GM19438 (cell line): ENCODE measurements around the gene EPB41L1.
"Not testable (repeated sequence)": the region's sequence is repeated elsewhere in the genome, so short reads cannot be mapped to it uniquely, and the experiment has no call there.

Source experiments
- ATAC-seq: cut with Tn5 transposase; IDR thresholded peaks from one replicate; pipeline ENCODE4 v1.9.1; 2021; ENCODE audit warnings: low read depth; ENCODE audit not compliant: unreplicated experiment

The EPB41L1 gene

DNA sequence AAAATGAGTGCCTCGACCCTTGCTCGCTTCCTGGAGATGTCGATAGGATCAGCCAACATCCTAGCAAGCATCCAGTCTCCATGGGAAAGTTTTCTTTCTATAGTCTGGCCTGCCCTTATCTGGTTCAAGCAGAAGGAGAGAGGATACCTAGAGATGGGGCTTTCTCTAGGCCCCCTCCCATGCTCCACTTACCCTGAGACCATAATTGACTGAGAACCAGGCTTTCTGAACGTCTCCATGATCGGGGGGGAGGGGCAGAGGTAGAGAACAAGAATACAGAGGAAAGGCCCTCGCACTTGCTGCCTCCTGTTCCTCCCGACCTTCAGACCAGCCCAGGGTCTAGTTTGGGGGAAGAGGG is 31.6 kb upstream of the EPB41L1 start:
- ATAC-seq, result no peak

DNA sequence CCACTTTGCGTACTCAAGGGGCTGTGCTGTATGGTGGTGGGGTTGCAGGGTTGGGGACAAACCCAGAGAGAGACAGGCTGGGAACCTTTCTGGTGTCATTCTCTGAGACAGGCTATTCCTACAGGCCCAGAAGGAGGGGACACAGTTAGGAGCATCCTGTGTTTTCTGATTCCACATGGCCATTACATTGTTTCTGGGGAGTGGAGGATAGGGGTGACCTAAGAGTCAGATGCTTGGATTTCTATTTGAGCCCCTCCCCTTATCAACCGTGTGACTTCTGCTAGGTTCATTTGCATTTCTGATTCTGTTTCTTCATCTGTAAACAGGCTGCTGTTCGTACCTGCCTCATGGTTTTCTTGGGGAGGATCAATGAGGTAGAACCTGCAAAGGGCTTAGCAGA is 29.4 kb upstream of the EPB41L1 start:
- no peak for ATAC-seq

DNA sequence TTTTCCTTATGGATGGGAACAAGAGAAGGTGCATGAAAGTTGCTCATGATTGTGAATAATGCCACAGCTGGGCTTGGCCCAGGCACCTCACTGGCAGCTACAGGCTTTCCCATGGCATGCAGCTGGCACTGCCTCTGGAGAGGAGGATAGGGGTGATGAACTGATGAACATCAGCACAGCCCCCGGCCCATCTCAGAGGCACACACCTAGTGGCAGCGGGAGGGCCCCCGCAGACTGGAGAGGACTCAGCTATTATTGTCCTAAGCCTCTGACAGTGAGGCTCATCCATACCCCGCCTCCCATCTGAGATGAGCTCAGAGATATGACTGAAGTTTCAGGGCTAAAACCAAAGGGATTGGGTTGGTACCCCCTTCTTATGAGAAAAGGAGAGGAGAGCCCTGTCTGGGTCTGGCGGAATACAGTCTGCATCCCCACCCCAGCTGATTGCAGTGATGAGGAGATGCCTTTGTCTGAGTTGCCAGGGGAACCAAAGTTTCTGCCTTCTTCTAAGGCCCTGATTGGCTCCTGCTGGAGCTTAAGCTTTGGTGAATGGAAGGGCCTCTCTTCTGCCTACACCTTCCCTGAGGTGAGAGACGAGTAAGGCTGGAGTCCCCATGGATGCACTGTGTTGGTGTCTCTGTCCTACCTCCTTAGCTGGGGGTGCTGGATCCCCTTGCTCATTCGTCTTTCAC is 27.6 kb upstream of the EPB41L1 start:
- no peak for ATAC-seq

DNA sequence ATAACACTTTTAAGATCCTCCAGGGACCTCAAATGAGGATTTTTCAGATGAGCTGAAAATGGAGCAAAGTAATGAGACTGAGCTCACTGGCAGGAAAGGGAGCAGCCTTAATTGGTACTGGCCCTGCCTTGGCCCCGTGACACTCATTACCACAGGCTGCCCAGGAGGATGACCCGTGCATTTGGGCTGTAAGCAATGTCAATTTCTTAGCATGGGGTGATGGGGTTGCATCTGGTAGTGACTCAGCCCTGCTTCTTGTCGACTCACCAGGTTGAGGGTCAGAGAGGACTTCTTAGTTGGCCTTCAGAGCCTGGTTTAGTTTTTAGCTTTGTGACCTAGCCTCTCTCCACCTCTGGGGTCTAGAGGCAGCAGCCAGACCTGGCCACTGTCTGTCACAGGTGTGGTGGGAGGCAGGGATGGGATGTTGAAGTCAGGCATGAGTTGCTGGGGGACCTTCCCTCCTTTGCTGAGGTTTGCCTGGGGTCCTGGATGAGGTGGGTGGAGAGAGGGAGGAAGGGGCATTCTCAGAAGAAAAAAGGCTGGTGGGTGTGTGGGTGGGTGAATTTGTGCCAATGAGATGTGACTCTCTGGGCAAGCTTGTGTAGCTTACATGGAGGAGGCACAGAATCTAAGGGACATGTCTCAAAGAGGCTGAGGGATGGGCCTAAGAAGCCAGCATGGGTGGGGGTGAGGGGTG is 25.9 kb upstream of the EPB41L1 start:
- ATAC-seq, result no peak

DNA sequence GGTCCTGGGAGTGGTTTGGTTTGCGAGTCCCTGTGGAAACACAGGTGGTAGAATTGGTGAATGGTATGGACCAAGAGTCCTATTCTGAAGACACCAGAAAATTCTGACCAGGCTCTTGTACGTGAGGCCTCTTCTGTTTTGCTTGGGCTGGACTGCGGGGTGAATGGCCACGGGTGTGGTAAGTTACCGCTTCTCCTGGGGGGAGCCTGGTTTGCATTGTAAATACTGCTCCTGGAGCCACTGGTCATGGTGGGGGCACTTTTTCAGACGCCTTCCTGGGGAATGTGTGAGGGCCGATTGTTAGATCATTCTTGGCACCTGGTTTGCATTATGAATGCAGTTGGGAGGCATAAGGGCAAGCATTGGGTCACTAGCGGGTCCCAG is 25.4 kb upstream of the EPB41L1 start:
- ATAC-seq, result no peak

DNA sequence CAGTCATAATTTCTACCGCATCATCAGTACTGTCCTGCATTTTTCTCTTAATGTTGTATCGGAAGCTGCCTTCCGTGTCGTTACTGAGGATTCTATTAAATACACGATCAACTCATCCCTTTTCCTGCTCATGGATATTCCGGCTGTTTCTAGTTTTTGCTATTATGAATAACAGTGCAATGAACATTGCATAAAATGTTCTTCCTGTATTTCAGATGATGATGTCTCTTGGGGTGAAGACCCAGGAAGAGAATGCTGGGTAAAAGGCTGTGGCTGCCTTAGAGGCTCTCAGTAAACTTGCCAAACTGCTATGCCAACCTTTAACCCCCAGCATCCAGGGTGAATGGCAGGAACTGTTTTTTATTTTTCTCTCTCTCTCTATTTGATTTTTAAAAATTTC is 24.1 kb upstream of the EPB41L1 start:
- ATAC-seq, result no peak

DNA sequence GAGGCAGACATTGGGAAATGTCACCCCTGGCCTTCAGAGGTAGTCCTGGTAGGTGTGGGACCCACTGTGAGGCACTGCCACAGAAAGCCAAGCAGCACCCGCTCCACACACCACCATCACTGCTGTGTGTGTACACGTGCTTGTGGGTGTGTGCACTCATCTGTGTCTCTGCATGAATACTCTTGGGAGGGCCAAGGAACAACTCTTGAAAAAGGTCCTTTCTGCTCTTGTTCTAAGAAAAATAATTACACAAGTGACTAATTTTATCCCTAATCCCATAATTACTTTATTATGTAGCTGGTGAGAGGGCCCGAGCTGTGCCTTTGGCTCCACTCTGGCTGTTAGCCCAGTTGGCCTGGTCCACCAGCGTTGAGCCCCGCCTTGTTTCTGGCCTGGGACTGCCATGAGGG is 21.7 kb upstream of the EPB41L1 start:
- no peak for ATAC-seq

DNA sequence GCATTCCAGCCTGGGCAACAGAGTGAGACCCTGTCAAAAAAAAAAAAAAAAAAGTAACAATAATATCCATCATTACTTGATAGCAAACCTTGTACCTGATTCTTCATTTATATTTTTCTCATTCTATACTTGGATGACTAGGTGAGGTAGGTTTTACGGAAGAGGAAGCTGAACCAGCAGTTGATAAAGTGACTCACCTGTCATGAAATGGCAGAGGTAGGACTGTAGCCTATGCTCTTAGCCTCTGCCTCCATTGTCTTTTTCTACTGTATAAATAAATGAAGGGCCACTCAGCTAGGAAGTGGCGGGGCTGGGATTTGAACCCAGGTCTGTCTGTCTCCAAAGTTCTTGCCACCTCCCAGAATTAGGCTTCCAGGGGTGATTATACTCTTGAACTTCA is 20.7 kb upstream of the EPB41L1 start:
- ATAC-seq, result no peak

DNA sequence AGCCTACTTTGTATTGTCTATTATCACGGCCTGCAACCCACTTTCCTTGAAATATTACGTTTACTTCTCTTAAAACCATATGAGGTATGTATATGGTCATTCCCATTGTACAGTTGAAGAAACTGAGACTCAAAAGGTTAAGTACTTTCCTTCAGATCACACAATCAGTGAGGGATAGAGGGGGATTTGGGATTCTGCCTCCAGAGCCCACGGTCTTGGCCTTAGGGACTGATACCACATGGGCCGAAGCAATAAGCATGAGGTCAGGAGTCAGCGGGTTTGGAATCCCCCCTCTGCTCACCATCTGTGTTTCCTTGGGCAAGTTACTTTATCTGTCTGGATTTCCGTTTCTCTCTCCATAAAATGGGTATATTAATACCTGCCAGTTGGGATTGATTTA is 19.4 kb upstream of the EPB41L1 start:
- ATAC-seq, result no peak

DNA sequence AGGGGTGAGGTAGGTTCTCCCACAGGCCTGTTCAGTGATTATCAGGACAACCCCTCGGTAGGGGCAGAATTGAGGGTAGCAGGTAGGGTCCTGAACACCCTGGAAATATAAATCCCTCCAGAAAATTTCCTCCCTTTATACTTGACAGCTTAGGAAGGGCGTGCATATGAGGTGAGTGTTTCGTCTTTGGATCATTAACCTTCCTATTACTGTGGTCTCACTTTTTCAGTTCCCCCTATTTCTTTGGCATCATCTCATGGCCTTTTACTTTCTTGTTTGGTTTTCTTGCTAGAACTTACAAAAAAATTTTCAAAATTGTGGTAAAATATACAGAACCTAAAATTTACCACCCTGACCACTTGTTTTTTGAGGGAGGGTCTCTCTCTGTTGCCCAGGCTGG is 18.7 kb upstream of the EPB41L1 start:
- no peak for ATAC-seq

DNA sequence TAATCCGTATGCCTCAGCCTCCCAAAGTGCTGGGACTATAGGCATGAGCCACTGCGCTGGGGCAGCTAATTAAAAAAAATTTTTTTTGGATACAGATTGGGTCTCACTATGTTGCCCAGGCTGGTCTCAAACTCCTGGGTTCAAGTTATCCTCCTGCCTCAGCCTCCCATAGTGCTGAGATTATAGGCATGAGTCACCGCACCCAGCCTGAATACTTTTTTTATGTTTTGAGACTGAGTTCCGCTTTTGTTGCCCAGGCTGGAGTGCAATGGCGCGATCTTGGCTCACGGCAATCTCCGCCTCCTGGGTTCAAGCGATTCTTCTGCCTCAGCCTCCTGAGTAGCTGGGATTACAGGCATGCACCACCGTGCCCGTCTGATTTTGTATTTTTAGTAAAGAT is 17.2 kb upstream of the EPB41L1 start:
- ATAC-seq, result not testable (repeated sequence)

DNA sequence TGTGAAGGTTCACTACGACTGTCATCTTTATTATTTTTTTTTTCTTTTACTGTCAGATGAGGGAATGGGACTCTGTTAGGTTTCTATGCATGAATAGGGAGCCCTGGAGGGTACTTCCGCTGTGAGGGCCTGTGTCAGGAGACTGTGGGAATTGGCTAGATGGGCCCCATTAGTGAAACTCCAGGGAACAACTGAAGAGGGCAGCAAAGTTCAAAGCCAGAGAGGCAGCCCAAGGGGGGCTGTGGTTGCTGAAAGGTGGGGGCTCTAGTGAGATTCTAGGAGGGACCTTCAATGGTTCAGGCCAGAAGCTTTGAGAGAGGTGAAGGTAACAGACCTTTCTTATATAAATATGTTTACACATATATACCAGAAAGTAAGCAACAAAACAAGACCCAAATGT is 13.2 kb upstream of the EPB41L1 start:
- no peak for ATAC-seq

DNA sequence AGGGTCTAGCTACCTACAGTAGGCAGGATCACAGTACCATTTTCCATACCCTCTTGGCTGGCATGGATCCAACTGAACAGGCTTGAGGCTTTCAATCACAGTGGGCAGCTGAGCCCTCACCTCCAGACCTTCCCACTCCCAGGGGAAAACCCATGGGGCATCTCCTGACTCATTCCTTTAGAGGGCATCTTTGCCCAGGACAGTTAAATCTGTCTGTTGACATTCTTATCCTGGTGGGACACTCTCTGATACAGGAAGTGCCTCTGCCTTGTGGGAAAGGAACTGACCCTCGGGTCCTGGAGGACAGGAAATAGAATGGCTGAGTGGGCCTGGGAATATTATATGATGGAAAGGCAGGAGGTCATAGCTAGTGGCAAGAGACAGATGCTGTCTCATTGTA is 10.2 kb upstream of the EPB41L1 start:
- no peak for ATAC-seq

DNA sequence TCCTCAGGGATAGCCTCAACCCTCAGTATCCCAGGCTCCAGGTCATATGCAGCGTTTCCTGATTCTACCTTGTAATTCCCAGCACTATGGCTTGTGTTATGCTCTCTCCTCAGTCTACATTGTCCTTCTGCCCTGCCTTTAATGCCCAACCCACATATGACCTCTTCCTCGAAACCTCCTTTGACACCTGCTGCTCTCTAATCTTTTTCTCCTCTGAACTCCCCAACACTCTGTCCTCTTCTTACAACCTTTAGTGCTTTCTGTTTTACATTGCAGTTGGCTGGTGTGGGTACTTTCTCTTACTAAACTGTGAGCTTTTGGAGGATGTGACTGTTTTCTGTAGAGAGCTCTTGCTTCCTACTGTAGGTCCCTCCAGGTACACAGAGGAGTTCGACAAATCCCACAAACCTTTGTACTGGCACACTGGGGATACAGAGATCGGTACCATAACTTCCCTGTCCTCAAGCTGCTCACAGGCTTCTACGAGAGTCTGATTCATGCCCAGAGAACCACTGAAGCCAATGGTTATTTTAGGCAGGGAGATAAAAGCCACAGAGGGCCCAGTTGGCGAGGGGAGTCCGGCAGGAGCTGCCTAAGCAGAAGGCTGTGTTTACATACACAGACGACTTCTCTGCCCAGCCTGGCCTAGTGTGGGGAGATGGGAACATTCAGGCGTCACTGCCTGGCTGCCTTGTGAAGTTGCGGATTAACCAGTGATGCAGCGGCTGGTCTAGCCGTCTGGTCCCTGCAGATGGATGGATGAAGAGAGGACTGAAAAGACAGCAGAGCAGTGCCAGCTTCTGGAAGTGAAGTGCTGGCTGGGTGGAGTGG is 8.4 kb upstream of the EPB41L1 start:
- no peak for ATAC-seq

DNA sequence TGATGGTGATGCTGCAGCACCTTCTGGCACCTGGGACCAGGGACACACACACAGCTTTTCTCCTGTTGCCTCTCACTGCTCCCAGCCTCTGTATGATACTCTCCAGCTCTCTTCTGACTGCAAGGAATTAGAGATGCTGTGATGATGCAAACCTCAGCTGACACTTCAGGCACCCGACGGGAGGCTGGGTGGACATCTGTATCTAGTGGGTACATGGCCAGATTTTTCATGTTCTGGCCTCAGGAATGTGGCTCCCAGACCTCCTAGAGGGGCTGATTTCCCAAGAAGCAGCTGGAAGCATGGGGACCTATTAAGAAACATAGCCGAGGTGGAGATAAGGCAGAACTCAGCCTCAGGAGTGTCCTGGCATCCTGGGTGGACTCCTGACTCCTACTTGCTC is 6.8 kb upstream of the EPB41L1 start:
- no peak for ATAC-seq

DNA sequence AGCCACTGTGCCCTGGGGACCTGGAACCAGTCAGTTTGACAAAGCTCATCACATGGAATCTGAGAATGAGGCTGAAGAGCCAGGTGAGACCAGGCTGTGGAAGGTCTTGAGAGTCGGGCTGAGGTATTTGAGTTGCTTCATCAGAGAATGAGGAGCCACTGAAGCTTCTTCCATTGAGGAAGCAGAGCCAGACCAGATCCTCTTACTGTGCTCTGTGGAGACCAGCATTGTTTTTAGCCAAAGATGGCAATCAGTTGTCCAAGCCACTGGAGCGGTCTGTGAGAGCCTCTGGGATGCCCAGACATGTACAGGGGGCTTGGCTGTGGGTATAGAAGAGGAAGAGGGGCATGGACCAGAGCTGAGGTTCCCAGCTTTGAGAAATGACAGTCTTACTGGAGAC is 6.1 kb upstream of the EPB41L1 start:
- ATAC-seq, result no peak

DNA sequence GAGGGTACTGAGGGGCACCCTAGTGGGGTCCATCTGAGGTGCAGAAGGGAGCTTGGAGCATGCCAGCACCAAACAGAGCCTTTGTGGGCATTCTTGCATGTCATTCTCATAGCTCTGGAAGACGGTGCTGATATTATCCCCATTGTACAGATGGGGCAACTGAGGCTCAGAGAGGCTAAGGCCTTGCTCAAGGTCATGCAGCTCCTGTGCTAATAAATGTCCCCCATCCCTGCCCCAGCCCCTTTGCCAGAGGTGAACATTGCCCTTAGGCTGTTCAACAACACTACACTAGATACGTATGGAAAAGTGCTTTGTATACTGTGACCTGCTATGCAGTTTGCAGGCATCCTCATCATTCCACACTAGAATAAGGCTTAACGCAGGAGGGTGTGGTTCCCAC is 5.5 kb upstream of the EPB41L1 start:
- no peak for ATAC-seq

DNA sequence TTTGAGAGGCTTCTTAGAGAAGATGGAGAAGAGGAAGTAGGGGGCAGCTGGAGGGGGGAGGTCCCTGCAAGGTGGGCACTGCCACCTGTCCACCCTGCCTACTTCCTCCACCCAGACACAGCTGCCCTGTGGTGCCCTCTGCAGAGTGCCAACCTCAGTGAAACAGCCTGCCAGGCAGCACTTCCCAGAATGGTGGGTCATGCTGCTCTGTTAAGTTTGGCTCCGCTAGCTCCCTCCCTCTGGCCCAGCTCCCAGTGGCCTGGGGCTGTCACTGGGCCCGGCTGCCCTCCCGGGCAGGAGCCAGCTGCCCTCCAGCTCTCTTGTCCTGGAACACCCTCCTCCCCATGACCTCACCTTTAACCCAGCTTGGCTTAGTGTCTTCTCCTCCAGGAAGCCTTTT is 5.1 kb upstream of the EPB41L1 start:
- no peak for ATAC-seq

DNA sequence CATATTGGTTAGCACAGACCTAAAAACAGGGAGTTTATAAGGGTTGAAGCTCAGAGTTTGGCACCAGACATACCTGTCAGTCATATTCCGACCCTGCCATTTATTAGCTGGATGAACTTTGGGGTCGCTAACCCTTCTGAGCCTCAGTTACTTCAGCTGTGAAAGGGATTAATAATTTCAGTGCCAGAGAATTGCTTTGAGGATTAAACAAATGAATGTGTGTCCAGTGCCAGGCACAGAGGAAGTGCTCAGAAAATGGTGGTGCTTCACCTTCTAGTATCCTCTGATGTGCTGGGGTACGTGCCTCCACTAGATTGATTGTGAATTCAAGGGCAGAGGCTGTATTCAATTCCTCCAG is 4.1 kb upstream of the EPB41L1 start:
- ATAC-seq, result no peak

DNA sequence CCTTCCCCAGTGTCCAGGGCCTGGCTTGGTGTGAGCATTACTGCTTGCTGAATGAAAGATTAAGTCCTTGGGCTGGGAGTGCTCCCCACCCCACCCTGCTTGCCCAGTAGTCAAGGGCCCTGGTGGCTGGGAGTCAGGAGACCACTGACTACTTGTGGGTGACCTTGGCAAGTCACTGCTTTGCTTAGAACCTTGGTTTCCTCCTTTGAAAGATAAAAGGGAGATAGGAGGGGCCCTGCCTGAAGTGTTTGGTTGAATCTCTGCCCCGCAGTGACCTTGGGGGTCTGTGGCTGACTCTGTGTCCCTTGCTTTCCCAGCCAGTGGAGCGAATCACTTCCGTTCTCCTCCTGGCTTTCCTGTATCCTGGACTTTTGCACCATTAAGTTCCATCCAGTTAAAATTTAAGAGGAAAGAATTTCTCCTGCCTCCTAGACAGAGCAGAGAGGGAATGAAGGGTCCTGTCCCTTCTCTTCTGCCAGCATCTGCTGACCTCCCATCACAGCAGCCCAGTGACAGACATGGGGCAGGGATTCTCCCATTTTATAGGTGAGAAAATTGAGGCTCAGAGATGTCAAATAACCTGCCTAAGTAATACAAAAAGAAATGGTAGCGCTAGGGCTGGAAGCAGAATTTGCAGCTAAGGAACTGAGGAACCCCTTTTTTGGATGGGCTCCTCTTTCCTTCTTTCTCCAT is 3.5 kb upstream of the EPB41L1 start:
- no peak for ATAC-seq

DNA sequence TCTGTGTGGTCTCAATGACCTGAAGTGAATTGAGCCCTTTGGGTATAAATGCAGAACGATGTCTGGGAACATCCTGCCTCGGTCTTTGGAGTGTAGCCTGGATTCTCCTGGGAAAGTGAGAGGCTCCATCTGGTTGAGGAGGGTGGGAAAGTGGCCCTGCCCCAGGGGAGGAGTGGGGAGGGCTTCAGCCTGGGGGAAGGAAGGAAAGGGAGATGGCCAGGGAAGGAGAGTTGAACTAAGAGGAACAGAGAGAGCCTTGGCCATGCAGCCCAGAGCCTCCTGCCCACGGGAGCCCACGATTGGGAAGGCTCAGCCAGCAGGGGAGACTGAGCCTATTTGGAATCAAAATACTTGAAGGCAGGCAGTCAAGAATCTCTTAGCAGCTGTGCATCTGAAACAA is 2.3 kb upstream of the EPB41L1 start:
- no peak for ATAC-seq
